ENCODE measurements around the gene OPCML.

OPCML gene

GRCh38 chr11:133227632-133228111 lies 304.6 kb downstream of the OPCML start:
- TF ChIP-seq CTCF (IDR thresholded peaks at IDR 0.05; ENCODE audit: control insufficient read depth, insufficient read depth, low read depth, low read length, missing control alignments): no peak
- no peak for DNase-seq (ENCODE audit: low read depth)
- no peak overlapping the region for H3K4me3 ChIP-seq (ENCODE audit: control insufficient read depth, low read depth, low read length)

DNA sequence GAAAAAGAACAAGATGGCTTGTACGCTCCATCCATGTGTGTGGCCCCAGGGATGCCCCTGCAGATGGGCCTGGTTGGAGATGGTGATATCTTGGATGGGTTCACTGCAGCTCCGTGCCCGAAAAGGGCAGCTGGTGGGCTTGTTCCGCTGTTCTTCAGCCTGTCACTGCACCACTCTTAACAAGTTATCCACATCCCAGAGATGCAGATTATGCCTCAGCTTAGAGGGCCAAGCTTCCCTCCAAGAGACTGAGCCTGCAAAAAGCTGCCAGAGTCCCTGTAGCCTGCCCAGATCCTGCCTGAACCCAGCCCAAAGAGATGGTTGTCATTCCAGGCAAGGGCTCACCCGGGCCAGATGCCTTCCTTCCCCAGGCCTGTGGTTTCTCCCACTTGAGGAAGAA lies 308.0 kb downstream of the OPCML start:
- no peak for TF ChIP-seq CTCF (IDR thresholded peaks at IDR 0.05; ENCODE audit: control insufficient read depth, insufficient read depth, low read depth, low read length, missing control alignments)
- no peak for DNase-seq (ENCODE audit: low read depth)
- H3K4me3 ChIP-seq (ENCODE audit: control insufficient read depth, low read depth, low read length): no peak overlapping the region

DNA sequence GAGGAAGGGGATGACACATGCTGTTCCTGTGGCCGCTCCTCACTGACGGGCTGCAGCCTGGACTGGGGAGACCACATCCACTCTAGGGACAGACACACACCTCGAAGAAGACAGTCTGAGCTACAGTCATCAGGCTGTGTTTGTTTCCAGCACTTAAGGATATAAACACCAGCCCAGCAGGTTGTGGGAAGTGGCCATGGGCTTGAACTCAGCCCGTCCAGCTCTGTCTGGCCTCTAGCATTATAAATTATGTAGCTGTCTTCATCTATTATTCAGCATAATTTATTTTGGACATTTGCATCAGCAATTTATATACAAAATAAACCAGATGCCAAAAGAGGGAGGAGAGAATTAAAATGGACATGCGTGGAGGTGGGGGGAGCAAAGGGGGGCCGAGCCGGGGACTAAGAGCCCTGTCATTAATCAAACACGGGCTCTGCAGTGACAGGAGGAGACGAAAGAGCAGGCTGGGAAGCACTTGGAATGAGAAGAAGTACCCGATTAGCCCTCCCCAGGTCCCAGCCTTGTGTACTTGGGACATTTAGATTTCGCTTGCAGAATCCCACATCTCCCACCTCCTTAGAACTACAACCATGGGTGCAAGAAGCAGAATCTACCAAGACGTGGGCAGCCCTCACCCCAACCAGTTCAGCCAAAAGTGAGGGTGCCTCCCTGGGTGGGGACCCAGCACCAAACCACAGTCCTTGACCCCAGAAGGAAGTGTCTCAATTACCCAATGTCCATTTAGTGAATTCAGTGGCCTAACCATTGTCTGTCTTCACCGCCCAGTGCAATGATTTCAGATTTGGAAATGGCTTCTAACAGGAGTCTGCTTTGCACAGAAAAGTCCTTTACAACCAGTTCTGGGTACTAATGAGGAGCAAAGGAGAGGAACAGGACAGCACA lies 309.6 kb downstream of the OPCML start:
- no peak overlapping the region for H3K4me3 ChIP-seq (ENCODE audit: control insufficient read depth, low read depth, low read length)
- TF ChIP-seq CTCF (IDR thresholded peaks at IDR 0.05; ENCODE audit: control insufficient read depth, insufficient read depth, low read depth, low read length, missing control alignments): no peak
- DNase-seq (ENCODE audit: low read depth): no peak

DNA sequence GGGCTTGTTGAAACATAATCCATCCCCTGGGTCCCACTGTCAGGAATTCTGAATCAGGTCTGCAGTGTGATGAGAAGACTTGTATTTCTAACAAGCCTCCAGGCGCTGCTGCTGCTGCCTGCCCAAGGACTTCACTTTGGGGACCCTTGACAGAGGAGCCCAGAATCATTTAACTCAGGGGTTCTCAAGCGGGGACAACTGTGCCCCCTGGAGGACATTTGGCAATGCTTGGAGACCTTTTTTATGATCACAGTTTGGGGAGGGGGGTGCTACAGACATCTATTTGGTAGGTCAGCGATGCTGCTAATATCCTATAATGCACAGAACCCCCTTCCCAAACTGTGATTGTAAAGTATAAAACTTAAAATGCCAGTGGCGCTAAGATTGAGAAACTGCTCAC lies 312.8 kb downstream of the OPCML start:
- H3K4me3 ChIP-seq (ENCODE audit: control insufficient read depth, low read depth, low read length): no peak overlapping the region
- no peak for TF ChIP-seq CTCF (IDR thresholded peaks at IDR 0.05; ENCODE audit: control insufficient read depth, insufficient read depth, low read depth, low read length, missing control alignments)
- no peak for DNase-seq (ENCODE audit: low read depth)

DNA sequence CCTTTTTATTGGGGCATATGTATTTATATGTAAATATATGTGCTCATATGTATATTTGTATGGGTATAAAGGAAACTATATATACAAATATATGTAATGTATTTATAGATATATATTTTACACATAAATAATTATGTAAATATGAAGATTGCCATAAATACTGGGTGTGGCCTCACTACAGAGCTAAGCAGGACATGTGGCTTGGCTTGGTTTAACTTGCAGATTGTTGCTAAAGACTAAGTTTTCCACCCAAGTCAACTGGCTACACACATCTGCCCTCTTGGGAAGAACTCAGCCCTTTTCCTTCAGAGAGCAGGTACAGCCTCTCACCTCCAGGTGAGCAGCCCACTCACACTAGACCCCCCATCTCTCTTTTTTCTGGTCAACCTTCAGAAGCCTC lies 315.5 kb downstream of the OPCML start:
- no peak overlapping the region for H3K4me3 ChIP-seq (ENCODE audit: control insufficient read depth, low read depth, low read length)
- no peak for TF ChIP-seq CTCF (IDR thresholded peaks at IDR 0.05; ENCODE audit: control insufficient read depth, insufficient read depth, low read depth, low read length, missing control alignments)
- DNase-seq (ENCODE audit: low read depth): no peak

GRCh38 chr11:133215596-133216230 lies 316.6 kb downstream of the OPCML start:
- DNase-seq (ENCODE audit: low read depth): no peak
- no peak overlapping the region for H3K4me3 ChIP-seq (ENCODE audit: control insufficient read depth, low read depth, low read length)
- no peak for TF ChIP-seq CTCF (IDR thresholded peaks at IDR 0.05; ENCODE audit: control insufficient read depth, insufficient read depth, low read depth, low read length, missing control alignments)

Measured in AG09309 (cell line).